Central memory CD8-positive, alpha-beta T cell (primary cell): Measurements from ENCODE around the gene INSR.
"Not testable (repeated sequence)": the region's sequence is repeated elsewhere in the genome, so short reads cannot be mapped to it uniquely, and the experiment has no call there.

Experiments
- ATAC-seq: fragments of 150-1000 bp; cut with Tn5 transposase; replicated peaks from 2 replicates; pipeline ENCODE4 v1.10.0; 2022; ENCODE audit warnings: mild to moderate bottlenecking, moderate FRiP score, moderate number of reproducible peaks; ENCODE audit not compliant: poor library complexity, severe bottlenecking; ENCODE audit errors: extremely low read depth
- DNase-seq, 2 donors: peaks; one replicate each; pipeline ENCODE4 v3.0.0; 2021; ENCODE audit warnings: low spot score in 2 of 2
- H3K27ac Mint-ChIP-seq: one replicate; pipeline ENCODE4 v1.8.0; 2022; ENCODE audit warnings: low read depth, mild to moderate bottlenecking, moderate library complexity, mixed read lengths
- H3K27me3 Mint-ChIP-seq: one replicate; pipeline ENCODE4 v1.8.0; 2022; ENCODE audit warnings: mixed read lengths
- H3K36me3 Mint-ChIP-seq: one replicate; pipeline ENCODE4 v1.8.0; 2022; ENCODE audit warnings: mild to moderate bottlenecking, moderate library complexity, mixed read lengths; ENCODE audit not compliant: insufficient read depth
- H3K4me1 Mint-ChIP-seq: one replicate; pipeline ENCODE4 v1.8.0; 2022; ENCODE audit warnings: mixed read lengths
- H3K4me3 Mint-ChIP-seq: one replicate; pipeline ENCODE4 v1.8.0; 2022; ENCODE audit warnings: mild to moderate bottlenecking, moderate library complexity, mixed read lengths
- H3K9me3 Mint-ChIP-seq: one replicate; pipeline ENCODE4 v1.8.0; 2022; ENCODE audit warnings: mixed read lengths

Gene INSR

GRCh38 chr19:7067716-7068115, 226.5 kb downstream of the INSR start:
- Mint-ChIP-seq H3K4me3 (no peak overlapping the region), H3K4me1 (peaks cover 17% of the 10 kb centered on the region), H3K27ac (no peak overlapping the region), H3K9me3 (no peaks in the 10 kb centered on the region), H3K36me3 (peaks cover 24% of the 10 kb centered on the region), H3K27me3 (no peaks in the 10 kb centered on the region)
- no peak for ATAC-seq
- no peak for DNase-seq

- Mint-ChIP-seq H3K36me3 (peaks cover 19% of the 10 kb centered on the region), H3K4me1 (peaks cover 11% of the 10 kb centered on the region)
- not testable (repeated sequence) for H3K4me3 Mint-ChIP-seq, H3K27me3 Mint-ChIP-seq, H3K9me3 Mint-ChIP-seq, ATAC-seq, H3K27ac Mint-ChIP-seq, DNase-seq
These were observed 227.1 kb downstream of the INSR start for GRCh38 chr19:7067122-7067521.

- no peaks in the 10 kb centered on the region for H3K9me3 Mint-ChIP-seq
- ATAC-seq (no peak), DNase-seq (no peak)
- H3K27ac Mint-ChIP-seq, result no peak overlapping the region
- peaks cover 2% of the 10 kb centered on the region for H3K4me1 Mint-ChIP-seq
- H3K4me3 Mint-ChIP-seq, result no peak overlapping the region
- H3K36me3 Mint-ChIP-seq, result no peaks in the 10 kb centered on the region
- H3K27me3 Mint-ChIP-seq, result no peaks in the 10 kb centered on the region
These were observed 230.3 kb downstream of the INSR start for GRCh38 chr19:7063764-7064418.

GRCh38 chr19:7063339-7063738, 230.9 kb downstream of the INSR start:
- Mint-ChIP-seq H3K4me1 (no peaks in the 10 kb centered on the region), H3K4me3 (no peak overlapping the region), H3K27ac (no peak overlapping the region), H3K9me3 (no peaks in the 10 kb centered on the region), H3K36me3 (no peaks in the 10 kb centered on the region), H3K27me3 (no peaks in the 10 kb centered on the region)
- DNase-seq, result no peak
- ATAC-seq, result no peak
